Measurements from ENCODE around the gene NDRG3.

DNA sequence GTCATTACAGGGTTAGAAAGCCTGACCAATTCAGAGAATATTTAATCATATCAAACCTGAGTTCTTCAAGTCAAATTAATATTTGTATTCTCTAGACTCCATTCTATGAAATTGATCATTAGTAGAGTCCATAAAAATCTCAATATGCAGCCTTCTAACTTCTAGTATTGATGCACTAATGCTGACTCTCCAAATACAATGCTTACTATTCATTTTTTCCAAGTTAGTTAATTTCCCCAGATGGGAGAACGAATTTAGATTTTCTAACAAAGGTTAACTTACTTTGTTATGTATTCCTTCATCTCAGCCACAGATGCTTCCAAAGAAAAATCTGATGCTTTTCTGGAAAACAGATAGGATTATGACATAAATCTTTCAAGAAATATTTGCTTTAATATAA, 12.4 kb upstream of the NDRG3 start:
- TF ChIP-seq, protein P1, sequence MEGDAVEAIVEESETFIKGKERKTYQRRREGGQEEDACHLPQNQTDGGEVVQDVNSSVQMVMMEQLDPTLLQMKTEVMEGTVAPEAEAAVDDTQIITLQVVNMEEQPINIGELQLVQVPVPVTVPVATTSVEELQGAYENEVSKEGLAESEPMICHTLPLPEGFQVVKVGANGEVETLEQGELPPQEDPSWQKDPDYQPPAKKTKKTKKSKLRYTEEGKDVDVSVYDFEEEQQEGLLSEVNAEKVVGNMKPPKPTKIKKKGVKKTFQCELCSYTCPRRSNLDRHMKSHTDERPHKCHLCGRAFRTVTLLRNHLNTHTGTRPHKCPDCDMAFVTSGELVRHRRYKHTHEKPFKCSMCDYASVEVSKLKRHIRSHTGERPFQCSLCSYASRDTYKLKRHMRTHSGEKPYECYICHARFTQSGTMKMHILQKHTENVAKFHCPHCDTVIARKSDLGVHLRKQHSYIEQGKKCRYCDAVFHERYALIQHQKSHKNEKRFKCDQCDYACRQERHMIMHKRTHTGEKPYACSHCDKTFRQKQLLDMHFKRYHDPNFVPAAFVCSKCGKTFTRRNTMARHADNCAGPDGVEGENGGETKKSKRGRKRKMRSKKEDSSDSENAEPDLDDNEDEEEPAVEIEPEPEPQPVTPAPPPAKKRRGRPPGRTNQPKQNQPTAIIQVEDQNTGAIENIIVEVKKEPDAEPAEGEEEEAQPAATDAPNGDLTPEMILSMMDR (IDR thresholded peaks at IDR 0.05), result no peak
- TF ChIP-seq POLR2A (IDR thresholded peaks at IDR 0.05) (no peak), POLR2AphosphoS5 (IDR thresholded peaks at IDR 0.05) (no peak)
